HG03575 (cell line): ENCODE measurements around the gene ABHD15.

Source experiments
- ATAC-seq: cut with Tn5 transposase; IDR thresholded peaks from one replicate; pipeline ENCODE4 v1.9.1; 2021; ENCODE audit not compliant: unreplicated experiment, insufficient number of reproducible peaks, low FRiP score; ENCODE audit errors: extremely low read depth

The ABHD15 gene

DNA sequence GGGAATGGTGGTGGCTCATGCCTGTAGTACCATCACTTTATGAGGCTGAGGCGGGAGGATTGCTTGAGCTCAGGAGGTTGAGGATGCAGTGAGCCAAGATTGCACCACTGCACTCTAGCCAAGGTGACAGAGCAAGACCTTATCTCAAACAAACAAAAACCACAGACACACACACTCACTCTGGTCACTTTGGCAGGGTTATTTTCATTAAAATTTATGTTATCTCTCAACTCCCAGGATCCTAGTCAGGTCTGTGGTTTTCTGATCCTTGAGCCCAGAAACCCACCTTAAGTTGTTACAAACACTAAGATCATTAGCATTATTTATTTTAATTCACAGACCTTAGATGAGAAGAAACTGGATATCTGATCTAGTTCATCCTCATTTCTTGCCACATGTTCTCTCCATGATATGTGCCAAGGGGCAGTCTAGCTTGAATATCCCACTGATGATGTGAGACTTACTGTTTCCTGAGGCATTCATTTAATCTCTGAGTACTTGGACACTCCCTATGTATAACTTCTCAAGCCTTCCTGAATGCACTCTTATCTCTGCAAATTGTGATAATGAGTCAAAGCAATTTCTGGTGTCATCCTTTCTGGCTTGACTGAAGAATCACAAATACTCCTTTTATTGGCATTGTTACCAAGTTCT lies 9.6 kb downstream of the ABHD15 start:
- no peak for ATAC-seq

GRCh38 chr17:29555840-29556239 lies 11.0 kb downstream of the ABHD15 start:
- no peak for ATAC-seq

- ATAC-seq = no peak
Measured at GRCh38 chr17:29549177-29549923, 17.5 kb downstream of the ABHD15 start.

- ATAC-seq = no peak
Measured at GRCh38 chr17:29546830-29547229, 20.0 kb downstream of the ABHD15 start.

DNA sequence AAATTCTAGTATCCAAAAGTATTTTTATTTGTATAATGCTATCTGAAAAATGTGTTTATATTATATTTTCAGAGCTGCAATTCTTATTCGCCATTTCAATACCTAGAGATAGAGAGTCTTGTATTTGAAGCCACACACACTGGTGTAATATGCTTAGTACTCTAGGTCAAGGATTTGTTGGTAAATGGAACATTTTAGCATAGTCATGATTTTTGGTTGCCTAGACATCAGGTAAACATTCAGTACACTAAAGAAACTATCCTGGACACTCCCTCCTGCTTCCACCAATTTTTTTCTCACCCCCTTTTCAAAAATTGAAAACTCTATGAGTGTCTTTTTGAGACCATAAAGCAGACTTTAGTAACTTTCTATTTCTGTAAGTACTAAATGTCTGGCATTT lies 20.8 kb downstream of the ABHD15 start:
- no peak for ATAC-seq

DNA sequence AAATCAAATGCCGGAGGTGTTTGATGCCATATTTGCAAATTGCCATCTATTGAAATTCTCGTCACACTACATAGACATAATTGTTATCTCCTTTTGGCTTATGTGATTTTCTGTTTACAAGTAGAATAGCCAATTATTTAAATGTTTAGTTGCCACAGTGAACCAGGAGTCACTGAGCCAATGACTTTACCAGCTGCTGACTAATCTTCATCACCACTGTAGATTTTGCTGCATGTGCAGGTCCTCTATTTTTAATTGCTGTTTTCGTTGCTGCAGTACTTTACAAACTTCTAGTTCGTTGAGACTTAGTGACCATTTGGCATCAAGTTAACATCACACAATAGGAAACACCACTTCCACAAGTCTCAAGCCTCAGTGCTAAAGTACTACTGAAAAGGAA lies 22.8 kb downstream of the ABHD15 start:
- no peak for ATAC-seq

GRCh38 chr17:29533976-29534375 lies 32.9 kb downstream of the ABHD15 start:
- no peak for ATAC-seq

GRCh38 chr17:29526322-29526721 lies 40.5 kb downstream of the ABHD15 start:
- ATAC-seq = no peak

GRCh38 chr17:29524692-29525091 lies 42.1 kb downstream of the ABHD15 start:
- no peak for ATAC-seq

DNA sequence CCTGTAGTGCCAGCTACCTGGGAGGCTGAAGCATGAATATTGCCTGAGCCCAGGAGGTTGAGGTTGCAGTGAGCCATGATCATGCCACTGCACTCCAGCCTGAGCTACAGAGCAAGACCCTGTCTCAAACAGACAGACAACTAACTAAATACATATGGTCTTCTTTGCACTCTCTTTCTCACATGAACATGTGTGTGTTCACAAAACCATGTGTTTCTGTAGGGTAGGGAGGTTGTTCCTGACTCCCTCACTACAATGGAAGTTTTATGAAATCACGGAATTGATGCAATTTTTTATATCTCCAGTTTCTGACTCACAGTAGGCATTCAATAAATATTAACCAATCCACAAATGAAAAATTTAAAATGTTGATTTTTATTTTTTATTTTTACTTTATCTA lies 48.5 kb downstream of the ABHD15 start:
- no peak for ATAC-seq

GRCh38 chr17:29514792-29515191 lies 52.0 kb downstream of the ABHD15 start:
- no peak for ATAC-seq

DNA sequence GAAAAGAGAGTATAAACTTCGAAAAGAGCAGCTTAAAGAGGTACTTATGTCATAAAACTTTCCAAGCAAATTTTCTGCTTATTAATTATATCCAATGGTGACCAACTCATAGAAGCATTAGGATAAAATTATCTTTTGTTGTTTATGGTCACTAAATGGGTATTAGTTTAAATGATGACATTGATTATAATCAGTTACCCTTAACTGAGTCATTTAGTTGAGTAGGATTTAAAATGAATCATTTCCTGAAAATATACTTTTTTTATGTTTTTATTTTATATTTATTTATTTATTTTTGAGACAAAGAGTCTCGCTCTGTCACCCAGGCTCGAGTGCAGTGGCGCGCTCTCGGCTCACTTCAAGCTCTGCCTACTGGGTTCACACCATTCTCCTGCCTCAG lies 55.9 kb downstream of the ABHD15 start:
- ATAC-seq = no peak
